HL-60/S4 treated with retinoic acid at 250 ng/mL for 4 days and 3 days (cell line): ENCODE results near the gene TMEM30A.

Experiments
- in situ Hi-C: fragments of 300-500 bp; cut with MboI; formaldehyde crosslinking; loops from 2 replicates; pipeline ENCODE4 v1.7.0; 2022; ENCODE audit warnings: low sequenced_read_pairs

The TMEM30A gene

DNA sequence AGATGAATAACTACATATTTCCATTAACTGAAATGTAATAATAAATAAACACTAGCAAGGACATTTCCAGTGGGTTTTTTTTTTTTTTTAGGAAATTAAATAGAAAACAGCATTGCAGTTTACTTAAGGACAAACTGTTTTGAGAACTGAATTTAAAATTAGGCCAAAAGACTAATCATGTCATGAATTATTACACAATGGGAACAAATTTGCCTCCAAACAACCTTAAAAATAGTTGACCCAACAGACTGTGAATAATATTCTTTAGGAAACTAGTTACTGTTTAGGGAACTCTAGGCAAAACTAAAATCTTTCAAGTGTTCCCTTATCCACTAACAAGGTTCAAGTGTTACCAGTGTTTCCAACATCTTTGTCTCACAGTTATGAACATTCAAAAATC, 62.3 kb downstream of the TMEM30A start:
- in situ Hi-C loops: loop anchor here (25.0 kb wide), 2 partner anchors 1360 to 1485 kb away; no protein-coding TSS in a partner anchor

DNA sequence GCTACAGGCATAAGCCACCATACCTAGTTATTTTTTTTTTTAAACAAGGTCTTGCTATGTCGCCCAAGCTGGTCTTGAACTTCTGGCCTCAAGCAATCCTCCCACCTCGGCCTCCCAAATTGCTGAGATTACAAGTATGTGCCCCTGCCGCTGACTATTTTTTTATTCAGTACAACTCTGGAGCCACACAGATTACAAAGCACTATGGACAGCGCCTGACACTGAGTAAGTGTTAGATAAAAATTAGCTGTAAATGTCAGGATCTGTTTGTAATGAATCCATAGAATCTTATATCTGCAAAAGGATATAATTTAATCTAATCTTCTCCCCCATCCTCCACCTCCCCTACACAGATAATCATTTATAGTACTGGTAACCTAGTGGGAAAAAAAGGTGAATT, 63.5 kb downstream of the TMEM30A start:
- in situ Hi-C loops: loop anchor here (25.0 kb wide), 2 partner anchors 1359 to 1484 kb away; no protein-coding TSS in a partner anchor

DNA sequence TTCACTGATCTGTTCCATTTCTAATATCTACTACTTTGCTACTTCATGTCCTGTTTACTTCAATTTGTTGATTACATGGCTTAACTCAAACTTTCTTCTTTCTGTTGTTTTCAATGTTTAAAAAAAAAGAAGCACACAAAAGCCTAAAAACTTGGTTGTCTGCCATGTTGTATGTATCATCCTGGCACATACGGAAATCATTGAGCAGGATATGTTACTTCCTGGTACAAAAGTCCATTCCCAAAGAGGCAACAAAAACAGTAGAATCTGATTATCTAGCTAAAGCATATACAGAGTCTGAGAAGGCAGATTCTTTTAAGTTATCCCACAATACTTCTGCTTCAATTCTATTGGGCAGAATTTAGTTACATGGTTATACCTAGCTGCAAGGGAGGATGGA, 64.2 kb downstream of the TMEM30A start:
- in situ Hi-C loops: loop anchor here (25.0 kb wide), 2 partner anchors 1358 to 1483 kb away; no protein-coding TSS in a partner anchor

DNA sequence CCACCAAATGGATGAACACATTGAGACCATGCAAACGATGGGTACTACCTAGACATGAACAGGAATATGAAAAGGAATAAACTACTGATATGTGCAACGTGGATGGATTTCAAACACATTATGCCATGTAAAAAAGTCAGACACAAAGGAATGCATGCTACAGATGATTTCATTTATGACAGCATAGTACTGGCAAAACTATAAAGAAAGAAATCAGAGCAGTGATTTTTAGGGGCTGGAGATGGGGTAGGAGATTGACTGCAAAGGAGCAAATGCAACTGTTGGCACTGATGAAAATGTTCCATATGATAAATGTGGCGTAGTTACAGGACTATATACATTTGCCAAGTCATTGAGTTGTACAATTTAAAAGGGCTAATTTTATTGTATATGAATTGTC, 65.3 kb downstream of the TMEM30A start:
- in situ Hi-C loops: loop anchor here (25.0 kb wide), 2 partner anchors 1357 to 1482 kb away; no protein-coding TSS in a partner anchor

DNA sequence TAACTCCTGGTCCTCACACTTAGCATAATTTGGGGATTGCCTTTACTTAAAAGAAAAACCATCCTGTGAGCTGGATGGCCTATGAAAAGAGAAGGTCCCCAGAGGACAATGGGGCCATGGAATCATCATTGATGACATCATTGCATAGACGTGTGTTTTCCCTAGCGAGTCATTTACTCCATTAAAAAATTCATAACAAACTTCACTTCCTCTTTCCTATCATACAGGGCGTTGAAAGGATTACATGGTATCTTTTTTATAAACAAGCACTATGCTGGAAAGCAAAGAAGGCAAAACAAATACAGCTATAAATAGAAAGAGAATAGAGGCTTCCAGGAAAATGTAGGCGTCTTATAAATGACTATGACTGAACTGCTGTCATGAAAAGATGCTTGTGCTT, 67.4 kb downstream of the TMEM30A start:
- in situ Hi-C loops: loop anchor here (25.0 kb wide), 2 partner anchors 1355 to 1480 kb away; no protein-coding TSS in a partner anchor

DNA sequence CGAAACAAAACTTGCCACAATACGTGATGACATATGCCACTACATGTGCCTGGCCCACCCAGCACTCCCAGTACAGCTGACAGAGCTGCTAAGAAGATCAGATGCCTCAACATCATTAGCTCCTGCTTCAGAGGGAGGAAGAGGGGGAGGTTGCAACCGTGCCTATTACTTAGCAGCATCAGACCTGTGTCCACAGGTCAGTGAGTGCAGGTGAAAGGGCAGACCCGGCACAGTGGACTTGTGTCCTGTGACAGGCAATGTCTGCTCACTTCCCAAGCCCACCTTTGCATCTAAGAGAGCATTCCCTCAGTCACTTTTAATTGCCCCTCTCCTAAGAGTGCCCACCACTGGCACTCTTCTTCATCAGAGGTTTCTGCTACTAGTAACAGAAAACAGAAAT, 69.3 kb downstream of the TMEM30A start:
- in situ Hi-C loops: loop anchor here (25.0 kb wide), 2 partner anchors 1353 to 1478 kb away; no protein-coding TSS in a partner anchor

DNA sequence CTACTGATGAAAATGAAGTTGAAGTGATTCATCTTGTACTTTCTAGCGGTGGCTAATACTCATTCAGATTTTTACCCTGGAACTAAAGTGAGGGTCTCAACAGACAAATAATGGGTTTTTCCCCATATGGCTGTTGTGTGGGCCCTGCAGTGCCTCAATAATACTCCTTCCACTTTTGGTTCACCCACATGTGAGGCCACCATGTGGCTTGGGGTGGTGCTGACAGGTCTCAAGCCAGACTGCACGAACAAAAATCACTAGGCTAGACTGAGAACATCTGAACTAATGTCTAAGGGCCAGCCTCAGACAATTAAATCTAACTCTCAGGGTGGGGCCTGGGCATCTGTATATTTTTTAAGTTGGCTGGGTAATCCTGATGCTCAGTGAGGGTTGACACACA, 70.9 kb downstream of the TMEM30A start:
- in situ Hi-C loops: loop anchor here (25.0 kb wide), 2 partner anchors 1351 to 1476 kb away; no protein-coding TSS in a partner anchor

DNA sequence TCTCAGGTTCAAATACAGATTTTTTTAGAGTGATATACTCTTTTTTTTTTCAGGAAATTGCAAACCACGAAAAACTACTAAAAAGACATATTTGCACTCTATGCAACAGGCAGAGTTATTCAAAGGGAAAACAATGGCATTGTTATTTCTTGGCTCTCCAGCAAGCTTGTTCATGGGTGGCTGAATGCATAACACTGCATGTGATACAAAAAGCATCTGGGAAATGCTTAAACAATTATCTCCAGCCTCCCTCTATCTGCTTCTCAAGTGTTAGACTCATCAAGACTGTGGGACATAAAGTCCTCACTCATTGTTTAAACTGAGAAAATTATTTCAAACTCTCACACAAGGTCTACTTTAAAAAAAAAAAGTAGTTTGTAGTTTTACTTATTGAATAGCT, 71.5 kb downstream of the TMEM30A start:
- in situ Hi-C loops: loop anchor here (25.0 kb wide), 2 partner anchors 1351 to 1476 kb away; no protein-coding TSS in a partner anchor

DNA sequence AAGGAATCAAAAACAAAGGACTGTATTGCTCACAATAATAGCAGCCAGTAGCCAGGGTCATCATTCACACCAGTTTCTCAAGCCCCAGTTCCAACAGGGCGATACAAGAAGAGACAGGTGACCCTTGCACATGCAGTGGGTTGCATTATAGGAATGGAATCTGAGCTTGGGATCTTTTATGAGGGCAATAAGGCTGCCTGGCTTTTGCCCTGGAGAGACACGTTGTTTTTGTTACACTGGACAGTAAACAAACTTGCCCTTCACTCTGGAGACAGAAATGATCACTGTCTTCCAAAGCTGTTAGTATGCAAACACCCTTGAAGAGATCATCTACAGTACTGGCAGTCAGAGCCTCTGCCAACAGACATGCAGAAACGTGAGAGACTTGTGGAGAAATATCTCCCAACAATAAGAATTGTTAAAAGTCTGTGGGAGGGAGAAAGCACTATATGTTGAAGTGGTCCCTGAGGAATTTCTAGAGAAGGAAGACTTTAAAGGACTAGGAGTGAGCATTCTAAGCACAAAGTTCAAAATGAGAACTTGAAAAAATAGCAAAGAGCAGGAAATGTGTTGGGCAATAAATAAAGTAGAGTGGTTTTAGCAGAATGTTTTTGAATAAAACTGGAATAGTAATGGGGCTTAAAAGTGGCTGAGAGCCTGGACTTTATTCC, 72.5 kb downstream of the TMEM30A start:
- in situ Hi-C loops: loop anchor here (25.0 kb wide), 2 partner anchors 1350 to 1475 kb away; no protein-coding TSS in a partner anchor

DNA sequence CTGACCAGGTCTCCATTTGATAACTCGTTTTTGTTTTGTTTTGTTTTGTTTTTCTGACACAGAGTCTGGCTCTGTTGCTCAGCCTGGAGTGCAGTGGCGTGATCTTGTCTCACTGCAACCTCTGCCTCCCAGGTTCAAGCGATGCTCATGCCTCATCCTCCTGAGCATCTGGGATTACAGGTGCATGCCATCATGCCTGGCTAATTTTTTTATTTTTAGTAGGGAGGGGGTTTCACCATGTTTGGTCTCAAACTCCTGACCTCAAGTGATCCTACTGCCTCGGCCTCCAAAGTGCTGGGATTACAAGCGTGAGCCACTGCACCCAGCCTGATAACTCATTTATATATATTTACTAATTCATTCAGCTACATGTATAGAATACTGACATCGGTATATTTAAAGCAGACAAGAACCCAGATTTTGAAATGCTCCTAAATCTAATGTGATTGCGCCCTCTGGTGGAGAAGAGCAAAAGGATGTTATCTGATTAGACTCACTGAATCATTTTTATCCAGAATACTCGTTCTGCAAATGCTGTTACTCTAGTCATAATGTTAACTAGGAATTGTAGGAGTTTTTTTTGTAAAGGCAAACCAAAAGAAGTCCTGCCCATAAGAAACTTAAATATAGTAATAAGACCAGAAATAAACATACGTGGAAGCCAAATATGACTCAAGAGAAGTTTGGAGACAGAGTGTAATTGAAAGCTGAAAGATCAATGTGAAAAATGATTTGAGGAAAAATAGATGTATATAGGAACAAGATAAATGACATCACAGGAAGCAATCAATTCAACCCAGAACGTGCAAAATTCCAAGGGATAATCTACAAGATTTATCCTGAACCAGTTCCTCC, 73.5 kb downstream of the TMEM30A start:
- in situ Hi-C loops: loop anchor here (25.0 kb wide), 2 partner anchors 1349 to 1474 kb away; no protein-coding TSS in a partner anchor

DNA sequence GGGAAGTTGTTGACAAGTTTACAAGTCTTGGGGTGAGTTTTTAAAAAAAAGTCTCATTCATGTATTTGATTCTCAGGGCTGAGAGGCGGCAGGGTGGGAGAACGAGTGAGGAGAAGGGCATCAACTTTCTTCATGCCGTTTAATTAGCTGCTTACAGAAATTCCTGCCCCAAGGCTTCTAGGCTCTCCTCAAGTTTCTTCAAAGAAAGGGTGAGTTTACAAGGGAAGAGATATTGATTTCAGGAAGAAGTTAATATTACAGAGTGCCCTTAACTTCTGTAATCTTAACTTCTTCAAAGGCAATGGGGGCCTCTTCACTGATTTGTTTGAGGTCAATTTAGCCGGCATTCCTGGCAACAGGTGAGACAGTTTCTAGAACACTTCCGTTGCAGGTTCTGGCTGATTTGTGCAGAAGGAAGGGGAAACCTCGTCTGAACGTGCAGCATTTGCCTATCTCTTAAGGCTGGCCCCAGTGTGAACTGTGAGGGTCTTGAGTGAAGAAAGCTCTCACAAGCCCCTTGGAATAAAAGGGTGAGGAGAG, 75.3 kb downstream of the TMEM30A start:
- in situ Hi-C loops: loop anchor here (25.0 kb wide), 2 partner anchors 1347 to 1472 kb away; no protein-coding TSS in a partner anchor

DNA sequence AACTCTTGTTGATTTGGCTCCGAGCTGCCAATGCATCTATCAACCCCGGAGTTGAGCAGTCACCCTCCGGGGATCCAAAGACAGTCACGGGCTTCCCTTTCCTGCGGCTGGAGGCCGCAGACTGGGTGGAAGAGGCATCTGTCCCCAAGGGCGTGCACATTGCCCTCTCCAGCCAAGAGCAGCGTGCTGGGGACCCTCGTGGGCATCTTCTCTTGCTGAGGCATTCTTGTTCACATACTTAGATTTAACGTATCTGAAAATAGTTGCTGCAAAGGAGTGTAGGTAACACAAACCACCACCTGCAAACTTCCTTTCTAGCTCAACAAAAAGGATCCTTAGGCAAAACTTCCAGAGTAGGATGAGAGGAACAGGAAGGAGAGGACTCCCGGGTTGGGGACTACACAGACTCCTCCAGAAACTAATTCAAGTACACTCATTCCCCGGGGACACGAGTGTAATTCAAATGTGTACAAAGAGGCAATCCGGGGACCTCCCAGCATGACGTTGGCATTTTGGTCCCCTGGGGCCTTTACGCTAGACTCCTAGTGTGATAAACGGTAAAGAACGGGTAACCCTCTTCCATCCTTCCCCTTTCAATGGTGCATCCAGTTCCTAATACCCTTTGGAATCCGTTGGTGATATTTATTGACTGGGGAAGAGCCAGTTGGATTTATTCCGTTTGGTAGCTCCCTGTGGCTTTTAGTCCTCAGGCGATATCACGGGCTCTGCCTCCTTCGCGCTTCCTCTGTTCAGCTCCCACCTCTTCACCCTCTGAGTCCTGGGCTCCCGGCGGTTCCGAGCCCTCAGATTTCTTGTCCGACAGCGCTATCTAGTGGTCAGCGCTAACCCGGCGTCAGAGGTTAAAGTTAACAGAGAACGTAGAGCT, 76.1 kb downstream of the TMEM30A start:
- in situ Hi-C loops: loop anchor here (25.0 kb wide), 2 partner anchors 1346 to 1471 kb away; no protein-coding TSS in a partner anchor

DNA sequence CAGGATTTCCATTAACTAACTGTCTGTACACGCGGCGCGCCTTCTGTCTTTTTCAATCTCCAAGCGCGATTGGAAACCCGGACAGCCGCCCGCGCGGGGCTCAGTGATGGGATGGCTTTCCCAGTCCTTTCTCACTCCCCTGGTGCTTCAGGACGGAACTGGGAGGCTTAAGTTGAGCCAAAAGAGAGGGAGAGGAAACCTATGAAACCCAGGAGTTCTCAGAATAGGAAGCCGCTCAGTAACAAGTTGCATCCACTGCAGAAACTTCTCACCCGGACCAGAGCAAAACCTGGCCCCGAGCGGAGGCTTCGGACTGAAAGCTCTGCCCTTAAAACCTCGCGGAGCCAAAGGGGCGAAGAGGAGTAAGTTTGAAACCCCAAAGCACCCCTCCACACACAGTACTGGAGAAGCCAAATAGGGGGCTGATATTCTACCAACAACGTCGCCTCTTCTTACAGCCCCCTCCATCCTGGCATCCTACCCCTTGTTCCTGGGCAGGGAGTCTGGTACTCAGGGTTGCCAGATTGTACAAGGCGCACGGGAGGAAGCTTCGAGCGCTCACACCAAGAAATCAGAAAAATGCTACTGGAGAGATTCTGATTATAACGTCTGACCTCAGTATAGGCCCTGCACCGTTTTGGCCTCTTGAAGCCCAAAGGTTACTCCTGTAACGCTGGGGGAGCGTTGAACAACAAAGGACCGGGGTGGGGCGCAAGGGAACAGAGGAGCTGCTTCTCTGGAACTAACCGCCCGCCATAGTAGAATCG, 77.8 kb downstream of the TMEM30A start:
- in situ Hi-C loops: loop anchor here (25.0 kb wide), 2 partner anchors 1344 to 1469 kb away; no protein-coding TSS in a partner anchor

DNA sequence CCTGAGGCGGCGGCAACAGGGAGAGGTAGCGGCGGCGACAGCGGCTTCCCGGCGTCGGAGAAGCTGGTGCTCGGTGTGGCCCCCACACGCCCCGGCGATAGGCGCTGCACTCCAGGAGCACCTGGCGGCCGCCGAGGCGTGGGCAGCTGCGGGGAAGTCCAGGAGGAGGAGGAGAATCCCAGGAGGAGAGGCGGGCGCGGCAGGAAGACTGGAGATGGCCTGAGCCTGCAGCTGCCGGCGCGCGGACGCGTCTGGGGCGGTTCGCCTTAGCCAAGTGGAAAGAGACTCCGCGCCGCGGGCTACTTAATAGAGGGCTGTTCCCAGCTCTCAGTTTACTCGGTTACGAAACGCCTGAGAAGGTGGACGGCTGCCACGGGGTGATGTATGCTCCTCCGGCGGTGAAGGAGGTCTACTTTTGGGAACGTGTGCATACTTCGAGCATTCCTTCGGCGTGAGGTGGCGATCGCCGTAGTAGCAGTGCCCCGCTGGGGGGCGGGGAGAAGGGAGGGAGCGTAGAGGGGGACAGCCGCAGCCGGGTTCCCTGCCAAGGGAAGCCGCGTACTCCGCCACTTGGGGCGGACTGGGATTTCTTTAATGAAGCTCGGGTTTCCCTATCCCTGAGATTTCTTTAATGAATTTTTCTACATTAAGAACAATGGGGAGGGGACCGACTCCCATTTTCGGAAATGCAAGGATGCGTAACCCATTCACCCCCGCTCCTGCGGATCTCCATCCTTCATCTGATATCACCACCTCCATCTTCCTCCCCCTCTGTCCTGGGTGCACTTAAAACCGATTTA, 78.6 kb downstream of the TMEM30A start, which contains the start of gene COL12A1:
TSS of gene COL12A1 (minus strand) at position 278 of the 800 bp plus-strand sequence. CDS start 3,261 bp downstream, outside the sequence.
- in situ Hi-C loops: loop anchor here (25.0 kb wide), 2 partner anchors 1344 to 1469 kb away; no protein-coding TSS in a partner anchor

DNA sequence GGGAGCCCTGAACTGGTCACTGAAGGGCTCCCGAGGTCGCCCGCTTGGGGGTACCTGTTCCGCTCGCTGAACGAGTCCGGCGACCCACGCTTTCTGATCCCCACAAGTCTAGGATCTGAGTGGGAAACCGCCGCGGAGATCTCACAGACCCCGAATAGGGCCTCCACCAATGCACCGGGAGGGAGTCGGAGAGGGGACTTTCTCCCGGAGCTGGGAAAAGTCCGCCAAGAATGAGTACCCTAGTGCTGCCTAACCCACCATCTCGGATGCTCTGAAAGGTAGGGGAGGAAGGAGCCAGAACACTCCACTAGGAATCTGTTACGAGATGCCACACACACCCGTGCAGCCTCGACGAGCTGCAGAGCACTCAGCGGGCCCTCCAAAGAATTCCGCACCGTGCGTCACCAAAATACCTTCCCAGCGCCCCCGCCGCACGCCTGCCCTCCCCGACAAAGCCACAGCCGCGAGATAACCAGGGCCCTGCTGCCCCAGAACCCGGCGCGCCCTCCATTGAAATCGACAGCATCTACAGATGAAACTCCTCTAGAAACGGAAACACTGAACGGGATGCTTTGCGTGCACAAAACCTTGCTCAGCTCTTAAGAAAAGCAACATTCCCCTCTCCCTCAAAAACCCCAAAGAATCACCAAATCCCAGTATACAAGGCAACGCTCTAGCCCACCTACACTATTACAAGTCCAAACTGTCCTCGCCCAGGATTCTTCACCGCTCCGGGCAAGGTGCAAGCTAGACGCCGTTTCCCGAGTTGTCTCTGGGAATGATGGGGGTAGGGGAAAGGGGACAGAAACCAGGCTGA, 79.4 kb downstream of the TMEM30A start:
- in situ Hi-C loops: loop anchor here (25.0 kb wide), 2 partner anchors 1343 to 1468 kb away; no protein-coding TSS in a partner anchor

DNA sequence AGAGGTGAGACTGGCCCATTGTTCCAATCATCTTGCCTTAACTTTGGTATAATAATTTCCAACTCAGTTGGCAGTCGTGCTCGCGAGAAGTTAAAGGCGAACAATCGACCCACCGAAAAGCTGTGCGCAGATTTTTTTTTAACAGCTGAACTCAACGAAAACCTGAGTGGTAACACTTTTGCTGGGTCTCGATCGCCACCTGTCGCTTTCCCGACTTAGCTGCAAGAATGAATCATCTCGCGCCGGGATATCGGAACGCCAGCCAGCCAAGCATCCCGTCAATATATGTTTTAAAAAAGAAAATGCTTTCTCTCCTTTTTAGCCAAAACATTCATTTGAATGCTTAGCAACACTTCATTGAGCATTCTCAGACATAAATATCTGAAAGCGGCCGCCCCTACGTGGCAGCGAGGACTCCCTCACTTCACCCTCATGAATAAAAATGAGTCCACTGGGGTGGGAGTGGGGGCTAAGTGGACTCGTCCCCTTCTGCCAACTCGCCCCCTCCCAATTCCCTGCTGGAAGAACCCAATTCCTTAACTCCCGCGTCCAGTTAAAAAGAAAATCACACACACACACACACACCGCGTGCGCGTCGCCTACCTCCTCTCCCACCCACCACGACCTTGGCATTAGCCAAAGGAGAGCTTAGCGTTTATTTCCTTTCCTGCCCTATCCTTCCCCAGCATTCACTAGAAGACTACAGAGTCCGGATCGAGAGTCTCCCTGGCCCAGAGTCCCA, 80.2 kb downstream of the TMEM30A start:
- in situ Hi-C loops: loop anchor here (25.0 kb wide), 2 partner anchors 1342 to 1467 kb away; no protein-coding TSS in a partner anchor
